Subcutaneous abdominal adipose tissue (tissue), 5 donors: Measurements from ENCODE around the gene SPOCD1.

Experiments
- H3K27ac ChIP-seq: one replicate; pipeline ENCODE4 v1.7.0; 2013; ENCODE audit warnings: low read depth, mild to moderate bottlenecking, inconsistent platforms, low read length, moderate library complexity
- H3K27me3 ChIP-seq, 5 donors: one replicate each; pipeline ENCODE4 v1.7.0; 2013; ENCODE audit warnings: low read length in 5 of 5, inconsistent platforms in 1 of 5; ENCODE audit not compliant: control insufficient read depth in 5 of 5, insufficient read depth in 4 of 5
- H3K36me3 ChIP-seq, 5 donors: one replicate each; pipeline ENCODE4 v1.7.0; 2013; ENCODE audit warnings: low read length in 5 of 5; ENCODE audit not compliant: control insufficient read depth in 5 of 5, insufficient read depth in 5 of 5
- H3K4me1 ChIP-seq, 5 donors: one replicate each; pipeline ENCODE4 v1.7.0; 2013; ENCODE audit warnings: low read length in 5 of 5, mild to moderate bottlenecking in 3 of 5, moderate library complexity in 1 of 5; ENCODE audit not compliant: control insufficient read depth in 5 of 5, insufficient read depth in 5 of 5
- H3K4me3 ChIP-seq, 5 donors: one replicate each; pipeline ENCODE4 v1.7.0; 2013; ENCODE audit warnings: low read length in 5 of 5, low read depth in 1 of 5
- H3K9ac ChIP-seq, 5 donors: one replicate each; pipeline ENCODE4 v1.7.0; 2013; ENCODE audit warnings: low read length in 5 of 5, mild to moderate bottlenecking in 4 of 5, moderate library complexity in 3 of 5
- H3K9me3 ChIP-seq, 5 donors: one replicate each; pipeline ENCODE4 v1.7.0; 2013; ENCODE audit warnings: low read length in 5 of 5; ENCODE audit not compliant: control insufficient read depth in 5 of 5
- donor health status: healthy.
- donor health status: healthy.
- donor health status: healthy.
- donor health status: healthy.
- donor health status: healthy.

The SPOCD1 gene

DNA sequence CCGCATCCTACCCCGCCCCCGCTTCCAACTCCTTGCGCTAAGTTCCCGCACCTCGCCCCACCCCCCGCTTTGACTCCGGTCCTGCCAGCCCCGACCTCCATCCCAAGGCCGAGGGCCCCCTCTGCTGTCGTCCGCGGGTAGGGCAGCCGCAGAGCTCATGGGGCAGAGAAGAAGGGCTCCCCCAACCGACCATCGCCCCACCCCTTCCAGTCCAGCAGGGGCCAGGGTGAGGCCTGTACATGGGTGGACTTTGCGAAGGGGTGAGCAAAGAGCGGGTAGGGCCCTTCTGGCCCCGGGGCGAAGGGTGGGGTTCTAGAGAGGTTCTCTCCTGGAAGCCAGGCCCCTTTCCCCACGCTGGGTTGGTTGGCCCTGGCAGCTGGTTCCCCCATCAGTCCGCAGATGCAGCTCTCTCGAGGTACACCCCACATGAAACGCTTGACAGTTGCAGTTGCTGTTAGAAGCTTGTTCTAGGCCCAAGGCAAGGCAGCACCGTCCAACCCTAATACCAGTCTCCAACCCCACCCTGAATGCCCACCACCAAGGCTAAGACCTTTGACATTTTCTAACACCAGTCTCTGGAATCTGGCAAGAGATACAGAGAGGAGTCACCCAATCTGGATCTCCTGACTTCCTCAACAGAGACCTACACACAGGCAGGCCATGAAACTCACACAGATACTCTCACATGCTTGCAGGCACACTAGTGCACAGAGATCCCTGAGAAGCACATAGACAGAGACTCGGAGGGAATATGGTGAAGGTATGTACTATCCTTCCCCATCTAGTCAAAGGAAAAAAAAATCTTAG is 26.4 kb downstream of the SPOCD1 start:
- no peaks in the 10 kb centered on the region for H3K36me3 ChIP-seq
- H3K9ac ChIP-seq, result no peak overlapping the region
- no peaks in the 10 kb centered on the region for H3K27me3 ChIP-seq
- H3K27ac ChIP-seq, result no peak overlapping the region
- peak overlapping the region in 3 of 5 donors; percentile 77 to 80 (median 80) for H3K4me3 ChIP-seq
- H3K4me1 ChIP-seq, result peaks cover 0 to 18% (median 14%) of the 10 kb centered on the region in 5 donors
- H3K9me3 ChIP-seq, result no peaks in the 10 kb centered on the region

GRCh38 chr1:31788825-31789256 is 27.0 kb downstream of the SPOCD1 start:
- H3K9ac ChIP-seq, result peak overlapping the region in 2 of 5 donors; percentile 31
- H3K27me3 ChIP-seq, result no peaks in the 10 kb centered on the region
- H3K4me1 ChIP-seq, result peaks cover 0 to 18% (median 14%) of the 10 kb centered on the region in 5 donors
- H3K27ac ChIP-seq, result peak overlapping the region; percentile 58
- H3K4me3 ChIP-seq, result peak overlapping the region; percentile 77 to 90 (median 80)
- H3K9me3 ChIP-seq, result no peaks in the 10 kb centered on the region
- no peaks in the 10 kb centered on the region for H3K36me3 ChIP-seq

- H3K9me3 ChIP-seq, result no peaks in the 10 kb centered on the region
- H3K27me3 ChIP-seq, result no peaks in the 10 kb centered on the region
- peaks cover 0 to 18% (median 14%) of the 10 kb centered on the region in 5 donors for H3K4me1 ChIP-seq
- H3K4me3 ChIP-seq, result peak overlapping the region; percentile 77 to 90 (median 80)
- peak overlapping the region in 3 of 5 donors; percentile 31 to 71 (median 61) for H3K9ac ChIP-seq
- peak overlapping the region; percentile 58 for H3K27ac ChIP-seq
- no peaks in the 10 kb centered on the region for H3K36me3 ChIP-seq
Measured at GRCh38 chr1:31788138-31788824, 27.5 kb downstream of the SPOCD1 start.

DNA sequence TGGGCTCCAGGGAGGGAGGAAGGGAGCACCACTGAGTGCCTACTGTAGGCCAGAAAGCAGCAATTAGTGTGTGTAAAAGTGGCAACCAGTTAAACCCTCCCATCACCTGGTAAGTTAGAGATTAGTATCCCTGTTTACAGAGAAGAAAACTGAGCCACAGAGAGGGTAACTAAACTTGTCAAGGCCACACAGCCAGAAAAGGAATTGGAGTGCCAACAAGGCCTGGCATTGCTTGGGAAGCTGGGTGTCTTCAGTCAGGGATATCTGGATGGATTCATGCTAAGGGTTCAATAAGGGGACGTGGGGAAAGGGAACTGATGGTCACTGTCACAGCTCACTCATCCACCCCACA is 28.1 kb downstream of the SPOCD1 start:
- no peak overlapping the region for H3K9ac ChIP-seq
- H3K36me3 ChIP-seq, result no peaks in the 10 kb centered on the region
- H3K27me3 ChIP-seq, result no peaks in the 10 kb centered on the region
- peaks cover 0 to 18% (median 14%) of the 10 kb centered on the region in 5 donors for H3K4me1 ChIP-seq
- no peak overlapping the region for H3K27ac ChIP-seq
- H3K4me3 ChIP-seq, result peak overlapping the region; percentile 77 to 90 (median 80)
- H3K9me3 ChIP-seq, result no peaks in the 10 kb centered on the region

GRCh38 chr1:31787261-31787660 is 28.6 kb downstream of the SPOCD1 start:
- H3K36me3 ChIP-seq, result no peaks in the 10 kb centered on the region
- no peak overlapping the region for H3K27ac ChIP-seq
- no peaks in the 10 kb centered on the region for H3K9me3 ChIP-seq
- no peak overlapping the region for H3K4me3 ChIP-seq
- peaks cover 0 to 18% (median 14%) of the 10 kb centered on the region in 5 donors for H3K4me1 ChIP-seq
- H3K27me3 ChIP-seq, result peaks cover 0 to under 1% (median 0%) of the 10 kb centered on the region in 5 donors
- H3K9ac ChIP-seq, result no peak overlapping the region

- Histone ChIP-seq H3K4me1 (peaks cover 0 to 18% (median 16%) of the 10 kb centered on the region in 5 donors), H3K4me3 (no peak overlapping the region), H3K9ac (no peak overlapping the region), H3K27ac (no peak overlapping the region), H3K27me3 (peaks cover 0 to 6% (median 2%) of the 10 kb centered on the region in 5 donors), H3K9me3 (no peaks in the 10 kb centered on the region), H3K36me3 (no peaks in the 10 kb centered on the region)
Measured at GRCh38 chr1:31786366-31787060, 29.3 kb downstream of the SPOCD1 start.

DNA sequence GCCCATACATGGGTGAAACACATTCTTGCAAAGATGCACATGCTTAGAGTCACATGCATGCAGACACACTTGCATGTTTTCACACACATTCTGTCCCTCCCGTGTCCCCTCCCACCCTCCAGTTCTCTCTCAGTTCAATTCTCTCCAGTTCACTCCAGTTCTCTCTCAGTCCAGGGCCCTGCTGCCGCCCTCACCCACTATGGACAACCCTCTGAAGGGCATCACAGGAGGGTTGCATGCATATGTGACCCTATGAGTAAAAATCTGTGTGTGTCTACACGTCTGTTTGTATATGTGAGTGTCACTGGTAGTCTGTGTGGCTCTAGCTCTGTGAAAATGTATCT is 29.9 kb downstream of the SPOCD1 start:
- Histone ChIP-seq H3K27ac (no peak overlapping the region), H3K4me1 (peaks cover 0 to 18% (median 16%) of the 10 kb centered on the region in 5 donors), H3K9ac (no peak overlapping the region), H3K4me3 (no peak overlapping the region), H3K36me3 (no peaks in the 10 kb centered on the region), H3K9me3 (no peaks in the 10 kb centered on the region), H3K27me3 (peaks cover 0 to 9% (median 3%) of the 10 kb centered on the region in 5 donors)

- H3K4me3 ChIP-seq, result no peak overlapping the region
- H3K9me3 ChIP-seq, result no peaks in the 10 kb centered on the region
- no peak overlapping the region for H3K27ac ChIP-seq
- peaks cover 0 to 18% (median 16%) of the 10 kb centered on the region in 5 donors for H3K4me1 ChIP-seq
- H3K9ac ChIP-seq, result no peak overlapping the region
- no peaks in the 10 kb centered on the region for H3K36me3 ChIP-seq
- peaks cover 0 to 9% (median 3%) of the 10 kb centered on the region in 5 donors for H3K27me3 ChIP-seq
Measured at GRCh38 chr1:31785020-31785946, 30.5 kb downstream of the SPOCD1 start.

DNA sequence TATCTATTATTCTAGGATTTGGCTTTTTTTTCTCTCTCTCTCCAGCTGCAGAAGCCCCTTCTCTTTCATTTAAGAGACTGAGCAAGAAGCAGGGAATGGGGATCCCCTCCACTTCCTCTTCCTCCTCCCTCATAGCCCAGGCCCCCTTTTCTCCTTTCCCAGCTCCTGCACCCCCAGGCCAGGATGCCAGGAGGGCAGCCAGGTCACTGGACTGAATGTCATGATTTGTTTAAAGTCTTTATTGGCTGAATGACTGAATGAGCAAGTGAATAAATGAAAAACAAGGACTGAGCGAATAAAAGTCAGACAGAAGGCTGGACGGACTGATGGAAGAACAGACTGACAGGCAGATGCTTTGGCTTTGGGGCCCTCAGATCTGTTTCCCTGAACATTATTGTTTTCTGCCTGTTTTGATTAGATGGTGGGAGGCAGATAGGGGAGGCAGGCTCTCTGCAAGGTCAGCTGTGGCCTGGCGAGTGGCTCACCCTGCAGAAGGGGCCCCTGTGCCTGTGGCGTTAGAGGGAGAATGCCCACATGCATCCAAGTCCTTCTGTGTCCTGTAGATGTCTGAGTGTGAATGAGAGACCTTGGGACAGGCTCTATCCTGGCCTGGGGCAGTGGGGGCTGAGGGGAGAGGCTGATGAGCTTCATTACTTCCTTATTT is 31.3 kb downstream of the SPOCD1 start:
- no peaks in the 10 kb centered on the region for H3K9me3 ChIP-seq
- no peak overlapping the region for H3K4me3 ChIP-seq
- no peak overlapping the region for H3K27ac ChIP-seq
- peaks cover 0 to 17% (median 15%) of the 10 kb centered on the region in 5 donors for H3K4me1 ChIP-seq
- peaks cover 0 to 9% (median 3%) of the 10 kb centered on the region in 5 donors for H3K27me3 ChIP-seq
- H3K36me3 ChIP-seq, result no peaks in the 10 kb centered on the region
- no peak overlapping the region for H3K9ac ChIP-seq
